Right lobe of liver (tissue), 6 donors: ENCODE results near the gene CAMKV. TPM values are rescaled to one million over a fixed set of nuclear protein-coding genes. Genes with fewer than 3 reads are reported as not detected.

Source experiments
- ATAC-seq, 4 donors: fragments of 200-7000 bp; cut with Tn5 transposase; one replicate each; pipeline ENCODE4 v1.9.1; 2020; ENCODE audit warnings: mild to moderate bottlenecking in 4 of 4, moderate library complexity in 4 of 4
- DNase-seq, 3 donors: peaks; one replicate each; pipeline ENCODE4 v3.0.0-alpha.2; 2020
- H3K27ac ChIP-seq, 3 donors: fragments of 200-600 bp; one replicate each; pipeline ENCODE4 v1.8.0; 2022
- H3K27me3 ChIP-seq, 2 donors: fragments of 200-600 bp; one replicate each; pipeline ENCODE4 v1.8.0; 2022
- H3K36me3 ChIP-seq, 4 donors: fragments of 200-600 bp; sonication (generic) in 1 of 4; one replicate each; pipeline versions ENCODE4 v1.5.1 to v1.8.0; 2017 to 2022; ENCODE audit warnings: control low read depth in 1 of 4
- H3K4me1 ChIP-seq, 4 donors: fragments of 200-600 bp; sonication (generic) in 1 of 4; one replicate each; pipeline versions ENCODE4 v1.5.1 to v1.8.0; 2017 to 2022; ENCODE audit warnings: control low read depth in 1 of 4
- H3K4me3 ChIP-seq, 3 donors: fragments of 200-600 bp; one replicate each; pipeline ENCODE4 v1.8.0; 2022
- H3K9me3 ChIP-seq, 4 donors: fragments of 200-600 bp; sonication (generic) in 1 of 4; one replicate each; pipeline versions ENCODE4 v1.5.1 to v1.8.0; 2017 to 2022; ENCODE audit warnings: control low read depth in 1 of 4
- CTCF ChIP-seq, 4 donors: fragments of 200-600 bp in 3 of 4; fragments of 450-650 bp in 1 of 4; IDR thresholded peaks; one replicate each; pipeline versions ENCODE4 v1.5.1 to v1.8.0; 2016 to 2022; ENCODE audit warnings: antibody characterized with exemption in 4 of 4, mild to moderate bottlenecking in 2 of 4
- POLR2A ChIP-seq: fragments of 450-650 bp; IDR thresholded peaks from one replicate; pipeline ENCODE4 v1.6.1; 2017; ENCODE audit warnings: antibody characterized with exemption, mild to moderate bottlenecking
- WGBS: methylation state at CpG from one replicate; pipeline ENCODE4 v1.1.6; 2018; ENCODE audit warnings: low coverage, low lambda C conversion rate; ENCODE audit not compliant: insufficient coverage; ENCODE audit errors: missing lambda C conversion rate; 5-methylcytosine and 5-hydroxymethylcytosine counted together
- intact Hi-C, 2 donors: fragments of 100-400 bp; cut with DNase I; formaldehyde crosslinking; loops; one replicate each; pipeline versions ENCODE4 v1.11.2 to v1.14.1; 2022
- total RNA-seq, 6 experiments: library from RNA; depleted of rRNA in 2 of 6; stranded (reverse); fragments of >200 nt in 2 of 6; fragmentation: NEBNext Ultra II Directional in 3 of 6; extraction: Animal tissue kit (Norgen Biotek cat#: 25700) in 3 of 6; gene quantifications; one replicate each; pipeline versions ENCODE4 v1.1.0 to v1.2.4, GENCODE V29; 2016 to 2023
- donor health status: DM: no; HTN: yes; CAD: no.
- donor health status: DM: no; HTN: no; CAD: no.
- donor health status: DM: no; HTN: no; CAD: no.
- donor health status: DM: no; HTN: yes; CAD: no.
- donor health status: DM: no; HTN: yes; CAD: no.

Gene CAMKV
- total RNA-seq, 6 experiments from 2014 or later = not detected

- WGBS = 30% methylated on average over 2 of the region's 6 CpGs
- intact Hi-C loops = no loop called here
- no peaks in the 10 kb centered on the region for H3K4me1 ChIP-seq
- no peaks in the 10 kb centered on the region for H3K9me3 ChIP-seq
- no peaks in the 10 kb centered on the region for H3K27me3 ChIP-seq
- ATAC-seq (peak in 3 of 4 donors; percentile 29 to 32 (median 32)), DNase-seq (no peak)
- TF ChIP-seq POLR2A = no peak
- no peak for TF ChIP-seq CTCF (IDR thresholded peaks at IDR 0.05)
- H3K36me3 ChIP-seq = no peaks in the 10 kb centered on the region
- H3K27ac ChIP-seq = no peak overlapping the region
- no peak overlapping the region for H3K4me3 ChIP-seq
Measured at GRCh38 chr3:49882166-49882565, 12.5 kb upstream of the CAMKV start.

GRCh38 chr3:49880581-49881315, 11.0 kb upstream of the CAMKV start:
- no peak overlapping the region for H3K4me3 ChIP-seq
- no peaks in the 10 kb centered on the region for H3K36me3 ChIP-seq
- no peaks in the 10 kb centered on the region for H3K9me3 ChIP-seq
- intact Hi-C loops = no loop called here
- no peak for ATAC-seq
- no peak for DNase-seq
- TF ChIP-seq POLR2A (no peak), CTCF (IDR thresholded peaks at IDR 0.05) (no peak)
- no peaks in the 10 kb centered on the region for H3K27me3 ChIP-seq
- H3K27ac ChIP-seq = no peak overlapping the region
- WGBS = 33% methylated on average over 2 of the region's 6 CpGs
- no peaks in the 10 kb centered on the region for H3K4me1 ChIP-seq

GRCh38 chr3:49879721-49880120, 10.0 kb upstream of the CAMKV start:
- intact Hi-C loops = no loop called here
- no CpG with 5 or more reads among the region's 2 CpGs for WGBS
- ATAC-seq (no peak), DNase-seq (no peak)
- no peaks in the 10 kb centered on the region for H3K4me1 ChIP-seq
- H3K9me3 ChIP-seq = no peaks in the 10 kb centered on the region
- H3K27ac ChIP-seq = no peak overlapping the region
- no peak overlapping the region for H3K4me3 ChIP-seq
- no peaks in the 10 kb centered on the region for H3K27me3 ChIP-seq
- no peaks in the 10 kb centered on the region for H3K36me3 ChIP-seq
- TF ChIP-seq POLR2A = no peak
- TF ChIP-seq CTCF (IDR thresholded peaks at IDR 0.05) = no peak

- H3K4me3 ChIP-seq = no peak overlapping the region
- no peaks in the 10 kb centered on the region for H3K9me3 ChIP-seq
- no peaks in the 10 kb centered on the region for H3K36me3 ChIP-seq
- DNase-seq (no peak), ATAC-seq (no peak)
- TF ChIP-seq POLR2A (no peak), CTCF (IDR thresholded peaks at IDR 0.05) (no peak)
- intact Hi-C loops = no loop called here
- no peaks in the 10 kb centered on the region for H3K4me1 ChIP-seq
- H3K27me3 ChIP-seq = no peaks in the 10 kb centered on the region
- H3K27ac ChIP-seq = no peak overlapping the region
Measured at GRCh38 chr3:49878686-49879085, 9.0 kb upstream of the CAMKV start.

- H3K4me3 ChIP-seq = no peak overlapping the region
- no peak for ATAC-seq
- H3K4me1 ChIP-seq = no peaks in the 10 kb centered on the region
- intact Hi-C loops = no loop called here
- no peaks in the 10 kb centered on the region for H3K36me3 ChIP-seq
- no peaks in the 10 kb centered on the region for H3K27me3 ChIP-seq
- H3K27ac ChIP-seq = no peak overlapping the region
- no CpG with 5 or more reads among the region's 2 CpGs for WGBS
- H3K9me3 ChIP-seq = no peaks in the 10 kb centered on the region
- TF ChIP-seq CTCF (IDR thresholded peaks at IDR 0.05) (no peak), POLR2A (no peak)
- DNase-seq = no peak
Measured at GRCh38 chr3:49877716-49878115, 8.0 kb upstream of the CAMKV start.
